Spleen (tissue), 11 donors: Measurements from ENCODE around the gene PPP2R5C. TPM values are rescaled to one million over a fixed set of nuclear protein-coding genes. Genes with fewer than 3 reads are reported as not detected.
A peak's percentile ranks its signal among the peaks of the same experiment; 100 is the strongest.

Experiments
- DNase-seq: peaks from one replicate; pipeline ENCODE4 v3.0.0-alpha.2; 2020
- H3K27ac ChIP-seq, 8 donors: fragments of 200-600 bp; sonication (generic) in 7 of 8; 1 replicate in 4 of 8; 2 replicates in 4 of 8; pipeline versions ENCODE4 v1.5.0 to v1.8.0; 2016 to 2021; ENCODE audit warnings: inconsistent platforms in 4 of 8, mild to moderate bottlenecking in 4 of 8, moderate library complexity in 1 of 8
- H3K27me3 ChIP-seq, 7 donors: fragments of 200-600 bp; sonication (generic) in 6 of 7; replicated peaks in 1 of 7; 1 replicate in 4 of 7; 2 replicates in 3 of 7; pipeline versions ENCODE4 v1.5.0 to v1.8.0; 2016 to 2021; ENCODE audit warnings: inconsistent platforms in 3 of 7, mild to moderate bottlenecking in 1 of 7
- H3K36me3 ChIP-seq, 6 donors: fragments of 200-600 bp; sonication (generic) in 5 of 6; 1 replicate in 4 of 6; 2 replicates in 2 of 6; pipeline versions ENCODE4 v1.5.0 to v1.8.0; 2016 to 2021; ENCODE audit warnings: inconsistent platforms in 2 of 6
- H3K4me1 ChIP-seq, 6 donors: fragments of 200-600 bp; sonication (generic) in 5 of 6; 1 replicate in 3 of 6; 2 replicates in 3 of 6; pipeline versions ENCODE4 v1.5.0 to v1.8.0; 2016 to 2021; ENCODE audit warnings: inconsistent platforms in 3 of 6
- H3K4me3 ChIP-seq, 8 donors: fragments of 200-600 bp; sonication (generic) in 7 of 8; 1 replicate in 4 of 8; 2 replicates in 4 of 8; pipeline versions ENCODE4 v1.5.0 to v1.8.0; 2016 to 2021; ENCODE audit warnings: inconsistent platforms in 4 of 8, mild to moderate bottlenecking in 4 of 8, moderate library complexity in 2 of 8
- H3K9me3 ChIP-seq, 8 donors: fragments of 200-600 bp; sonication (generic) in 7 of 8; 1 replicate in 4 of 8; 2 replicates in 4 of 8; pipeline versions ENCODE4 v1.5.0 to v1.8.0; 2016 to 2021; ENCODE audit warnings: inconsistent platforms in 4 of 8
- POLR2A ChIP-seq, 3 donors: fragments of 450-650 bp; IDR thresholded peaks; one replicate each; pipeline ENCODE4 v1.5.1; 2017; ENCODE audit warnings: antibody characterized with exemption in 3 of 3, mild to moderate bottlenecking in 1 of 3
- POLR2AphosphoS5 ChIP-seq, 3 donors: sonication (generic); formaldehyde crosslinking; IDR thresholded peaks; one replicate each; pipeline ENCODE4 v1.5.1; 2017; ENCODE audit warnings: antibody characterized with exemption in 3 of 3
- WGBS, 5 donors: extraction: QIAGEN DNeasy Blood & Tissue Kit in 3 of 5; methylation state at CpG; one replicate each; pipeline versions ENCODE4 v1.1.5 to v1.1.7; 2013 to 2018; 5-methylcytosine and 5-hydroxymethylcytosine counted together
- intact Hi-C: fragments of 100-400 bp; cut with DNase I; formaldehyde crosslinking; loops from one replicate; pipeline ENCODE4 v1.15.0; 2023; ENCODE audit warnings: low total_unique reads
- polyA plus RNA-seq, 3 donors: library from polyadenylated mRNA; stranded (reverse); fragments of 200-250 nt; gene quantifications; one replicate each; pipeline ENCODE4 v1.2.1, GENCODE V29; 2013
- total RNA-seq, 7 donors: library from RNA; depleted of rRNA in 3 of 7; stranded (reverse); fragments of >200 nt in 3 of 7; fragmentation: NEBNext Ultra II Directional in 4 of 7; extraction: Animal tissue kit (Norgen Biotek cat#: 25700) in 4 of 7; gene quantifications; one replicate each; pipeline versions ENCODE4 v1.1.0 to v1.2.1, GENCODE V29; 2016 to 2021
- TF ChIP-seq, protein P1 (sequence below), 11 experiments: fragments of 200-600 bp in 7 of 11; fragments of 450-650 bp in 4 of 11; sonication (generic) in 4 of 11; IDR thresholded peaks in 8 of 11; conservative IDR thresholded peaks in 3 of 11; 1 replicate in 7 of 11; 2 replicates in 4 of 11; pipeline versions ENCODE4 v1.4.0 to v1.8.0; 2016 to 2021; ENCODE audit warnings: antibody characterized with exemption in 11 of 11, inconsistent platforms in 4 of 11, mild to moderate bottlenecking in 1 of 11
- donor health status: healthy with polysubstance abuse.
- donor health status: DM: no; HTN: no; CAD: no; lungs with moderate emphysema.
- donor health status: DM: no; HTN: no; CAD: no.
- donor health status: Bipolar disorder and iron deficiency.
- donor health status: healthy.
- donor health status: DM: no; HTN: no; CAD: no.
- donor health status: DM: yes; HTN: yes; CAD: no.

Gene PPP2R5C
- total and polyA plus RNA-seq, 10 donors = 80.8 to 322 (median 198) TPM

DNA sequence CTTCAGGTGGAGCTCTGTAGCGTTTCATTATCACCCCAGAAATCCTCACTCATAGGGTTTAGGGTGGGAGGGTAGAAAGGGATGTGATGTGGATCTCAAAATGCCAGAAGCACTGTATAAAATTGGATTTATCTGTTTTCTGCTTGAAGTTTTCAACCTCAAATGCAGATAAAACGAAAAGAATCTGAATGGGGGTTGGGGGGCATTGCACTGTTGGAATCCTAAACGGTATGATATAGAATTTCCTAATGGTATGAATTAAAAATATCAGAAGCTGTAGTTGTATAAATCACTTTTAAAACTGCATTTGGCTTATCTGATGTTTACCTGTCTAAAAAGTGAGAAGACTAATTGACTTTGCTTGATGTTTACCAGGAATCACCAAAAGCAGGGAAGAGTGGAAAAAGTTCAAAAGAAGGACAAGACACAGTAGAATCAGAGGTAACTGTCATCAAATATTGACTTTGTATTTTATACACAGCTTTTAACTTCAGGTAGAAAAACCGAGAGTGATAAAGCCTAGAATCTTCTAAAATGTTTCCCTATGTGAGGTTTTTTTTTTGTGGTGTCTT is 1.1 kb downstream of the PPP2R5C start:
- TF ChIP-seq, protein P1, sequence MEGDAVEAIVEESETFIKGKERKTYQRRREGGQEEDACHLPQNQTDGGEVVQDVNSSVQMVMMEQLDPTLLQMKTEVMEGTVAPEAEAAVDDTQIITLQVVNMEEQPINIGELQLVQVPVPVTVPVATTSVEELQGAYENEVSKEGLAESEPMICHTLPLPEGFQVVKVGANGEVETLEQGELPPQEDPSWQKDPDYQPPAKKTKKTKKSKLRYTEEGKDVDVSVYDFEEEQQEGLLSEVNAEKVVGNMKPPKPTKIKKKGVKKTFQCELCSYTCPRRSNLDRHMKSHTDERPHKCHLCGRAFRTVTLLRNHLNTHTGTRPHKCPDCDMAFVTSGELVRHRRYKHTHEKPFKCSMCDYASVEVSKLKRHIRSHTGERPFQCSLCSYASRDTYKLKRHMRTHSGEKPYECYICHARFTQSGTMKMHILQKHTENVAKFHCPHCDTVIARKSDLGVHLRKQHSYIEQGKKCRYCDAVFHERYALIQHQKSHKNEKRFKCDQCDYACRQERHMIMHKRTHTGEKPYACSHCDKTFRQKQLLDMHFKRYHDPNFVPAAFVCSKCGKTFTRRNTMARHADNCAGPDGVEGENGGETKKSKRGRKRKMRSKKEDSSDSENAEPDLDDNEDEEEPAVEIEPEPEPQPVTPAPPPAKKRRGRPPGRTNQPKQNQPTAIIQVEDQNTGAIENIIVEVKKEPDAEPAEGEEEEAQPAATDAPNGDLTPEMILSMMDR (IDR thresholded peaks at IDR 0.05 in 8 of 11, conservative IDR thresholded peaks at IDR 0.05 in 3 of 11) = no peak
- TF ChIP-seq POLR2AphosphoS5 (IDR thresholded peaks at IDR 0.05) (no peak), POLR2A (IDR thresholded peaks at IDR 0.05) (no peak)
- H3K9me3 ChIP-seq = no peaks in the 10 kb centered on the region
- peak overlapping the region in 7 of 8 donors; percentile 79 to 99 (median 86) for H3K27ac ChIP-seq
- H3K27me3 ChIP-seq = no peaks in the 10 kb centered on the region
- DNase-seq = no peak
- peak overlapping the region; percentile 60 to 99 (median 74) for H3K4me3 ChIP-seq
- peaks cover 9 to 40% (median 32%) of the 10 kb centered on the region in 6 donors for H3K4me1 ChIP-seq
- WGBS, 5 donors = 27 to 41% (median 33%) methylated on average over 4 of the region's 4 CpGs
- H3K36me3 ChIP-seq = peaks cover 0 to 41% (median 15%) of the 10 kb centered on the region in 6 donors
- intact Hi-C loops = no loop called here

DNA sequence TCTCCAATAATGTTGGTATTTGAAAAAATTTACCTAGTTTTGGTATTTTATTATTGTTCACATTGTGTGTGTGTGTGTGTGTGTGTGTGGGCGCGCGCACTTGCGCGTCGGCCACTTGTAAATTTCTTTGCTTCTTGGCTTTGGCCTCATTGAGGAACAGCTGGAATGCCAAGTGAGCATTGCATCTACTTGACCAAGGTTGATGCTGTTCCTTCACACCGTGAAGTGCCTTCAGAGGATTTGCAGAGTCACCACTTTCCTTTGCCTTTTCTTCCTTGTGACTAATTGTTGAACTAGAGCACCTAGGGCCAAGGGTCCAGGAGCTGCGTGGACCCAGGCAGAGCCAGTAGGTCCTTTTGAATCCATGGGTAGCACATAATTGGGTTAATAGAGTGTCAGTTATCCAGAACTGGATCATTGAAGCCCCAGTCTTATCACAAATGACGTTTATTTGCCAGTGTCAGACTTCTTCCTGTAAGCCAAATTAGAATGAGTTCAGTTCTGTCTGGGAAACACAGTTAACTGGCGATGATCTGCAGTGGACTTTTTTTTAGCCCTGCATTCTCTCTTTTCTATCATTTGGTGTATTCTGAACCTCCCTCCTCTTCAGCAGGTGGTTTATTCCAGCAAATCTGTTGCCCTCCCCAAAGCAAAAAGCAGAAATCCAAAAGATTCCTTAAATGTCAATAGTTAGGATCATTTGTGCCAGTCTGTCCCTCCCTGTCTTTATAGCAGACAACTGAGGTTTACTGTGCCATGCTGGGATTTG is 2.6 kb downstream of the PPP2R5C start:
- no peak for TF ChIP-seq POLR2AphosphoS5 (IDR thresholded peaks at IDR 0.05)
- TF ChIP-seq, protein P1 (IDR thresholded peaks at IDR 0.05 in 8 of 11, conservative IDR thresholded peaks at IDR 0.05 in 3 of 11) = no peak
- no peak for TF ChIP-seq POLR2A (IDR thresholded peaks at IDR 0.05)
- H3K9me3 ChIP-seq = no peaks in the 10 kb centered on the region
- H3K36me3 ChIP-seq = peaks cover 0 to 42% (median 15%) of the 10 kb centered on the region in 6 donors
- peaks cover 9 to 40% (median 32%) of the 10 kb centered on the region in 6 donors for H3K4me1 ChIP-seq
- DNase-seq = peak; percentile 51
- H3K4me3 ChIP-seq = peak overlapping the region in 1 of 8 donors; percentile 99
- H3K27me3 ChIP-seq = no peaks in the 10 kb centered on the region
- 87 to 90% (median 89%) methylated on average over 10 of the region's 10 CpGs for WGBS, 5 donors
- intact Hi-C loops = no loop called here
- peak overlapping the region in 2 of 8 donors; percentile 18 to 56 for H3K27ac ChIP-seq

DNA sequence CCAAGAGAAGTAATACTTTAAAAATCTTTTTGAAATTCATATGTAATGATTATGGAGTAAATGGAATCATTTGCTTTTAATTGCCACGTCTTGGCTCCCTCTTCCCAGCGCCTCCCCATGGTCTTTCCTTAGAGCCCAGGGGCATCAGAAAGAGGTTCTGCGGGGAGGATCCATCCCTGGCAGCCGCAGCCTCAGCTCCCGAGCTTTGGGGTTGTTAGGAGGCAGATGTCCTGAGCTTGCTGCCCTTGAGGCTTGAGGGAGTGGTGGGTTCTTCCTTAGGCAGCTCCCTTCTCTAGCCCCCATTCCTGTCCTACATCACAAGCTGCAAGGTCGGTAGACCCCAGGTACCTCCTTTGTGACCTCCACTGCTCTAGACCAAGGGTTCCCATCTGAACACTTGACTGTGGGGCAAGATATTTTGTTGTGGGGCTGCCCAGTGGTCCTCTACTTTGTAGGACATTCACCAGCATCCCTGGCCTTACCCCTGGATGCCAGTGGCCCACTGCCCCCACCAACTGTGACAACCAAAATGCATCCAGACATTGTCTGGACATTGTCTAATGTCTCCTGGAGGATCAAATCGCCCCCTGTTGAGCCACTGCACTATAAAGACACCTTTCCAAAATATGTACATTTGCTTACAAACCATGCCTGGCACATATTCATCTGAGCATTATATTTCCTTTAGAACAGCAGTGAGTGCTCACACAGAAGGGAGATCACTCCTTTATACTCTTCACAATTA is 6.3 kb downstream of the PPP2R5C start:
- Histone ChIP-seq H3K4me1 (peaks cover 3 to 49% (median 25%) of the 10 kb centered on the region in 6 donors), H3K27me3 (no peaks in the 10 kb centered on the region), H3K27ac (no peak overlapping the region), H3K9me3 (no peaks in the 10 kb centered on the region), H3K36me3 (peaks cover 0 to 43% (median 15%) of the 10 kb centered on the region in 6 donors), H3K4me3 (no peak overlapping the region)
- no peak for TF ChIP-seq POLR2AphosphoS5 (IDR thresholded peaks at IDR 0.05)
- TF ChIP-seq, protein P1 (IDR thresholded peaks at IDR 0.05 in 8 of 11, conservative IDR thresholded peaks at IDR 0.05 in 3 of 11) = no peak
- TF ChIP-seq POLR2A (IDR thresholded peaks at IDR 0.05) = no peak
- intact Hi-C loops = no loop called here
- WGBS, 5 donors = 89 to 94% (median 91%) methylated on average over 7 of the region's 7 CpGs
- DNase-seq = no peak
